8988T (cell line): ENCODE data around the gene RABGGTB.
"Not testable (repeated sequence)": the region's sequence is repeated elsewhere in the genome, so short reads cannot be mapped to it uniquely, and the experiment has no call there.

ENCODE experiments used
- DNase-seq: peaks from one replicate; pipeline ENCODE4 v3.0.0; 2011

RABGGTB gene

DNA sequence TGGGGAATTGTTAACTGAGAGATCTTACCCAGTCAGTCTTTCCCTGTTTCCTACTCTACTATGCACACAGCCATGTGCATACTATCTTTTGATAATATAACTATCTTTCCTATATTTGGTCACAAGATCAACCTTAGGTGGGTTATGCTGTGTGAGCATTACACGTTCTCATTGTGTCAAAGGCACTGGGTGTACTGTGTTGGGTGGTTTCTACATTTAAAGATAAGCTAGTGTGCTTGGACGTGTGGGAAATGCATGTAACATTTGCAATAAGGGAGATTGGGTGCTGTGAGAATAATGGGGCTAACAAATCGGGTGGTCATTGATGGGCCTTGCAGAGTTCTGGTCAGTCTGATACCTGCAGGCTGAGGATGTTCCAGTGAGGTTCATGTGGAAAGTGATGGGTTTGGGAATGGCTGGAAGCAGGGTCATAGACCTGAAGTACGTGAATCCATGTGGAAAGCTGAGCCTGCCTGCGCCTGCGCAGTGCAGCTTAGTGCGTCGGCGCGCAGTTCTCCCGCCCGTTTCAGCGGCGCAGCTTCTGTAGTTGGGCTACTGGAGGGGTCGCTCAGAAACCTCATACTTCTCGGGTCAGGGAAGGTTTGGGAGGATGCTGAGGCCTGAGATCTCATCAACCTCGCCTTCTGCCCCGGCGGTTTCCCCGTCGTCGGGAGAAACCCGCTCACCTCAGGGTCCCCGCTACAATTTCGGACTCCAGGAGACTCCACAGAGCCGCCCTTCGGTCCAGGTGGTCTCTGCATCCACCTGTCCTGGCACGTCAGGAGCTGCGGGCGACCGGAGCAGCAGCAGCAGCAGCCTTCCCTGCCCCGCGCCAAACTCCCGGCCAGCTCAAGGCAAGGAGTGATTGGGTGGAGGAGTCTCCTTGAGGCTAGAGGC, 10.6 kb downstream of the RABGGTB start, which contains the start of gene MSH4:
TSS of gene MSH4 (plus strand) at position 507 of the 897 bp plus-strand sequence. CDS start at position 611, 104 bp downstream.
- DNase-seq: no peak

DNA sequence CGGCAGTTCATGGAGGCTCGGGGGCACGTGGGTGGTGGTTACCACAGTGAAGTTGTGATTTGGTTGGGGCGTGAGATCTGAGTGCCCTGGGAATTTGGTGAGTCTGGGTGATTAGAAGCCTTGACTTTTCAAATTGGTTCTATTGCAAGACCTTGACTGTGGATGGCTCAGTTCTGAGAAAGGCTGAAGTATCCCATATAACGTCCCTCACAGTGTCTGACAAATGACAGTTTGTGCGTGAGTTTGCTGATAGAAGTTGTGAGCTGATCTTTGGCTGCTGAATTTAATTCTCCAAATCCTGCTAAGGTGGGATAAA, 11.2 kb downstream of the RABGGTB start:
- no peak for DNase-seq

DNA sequence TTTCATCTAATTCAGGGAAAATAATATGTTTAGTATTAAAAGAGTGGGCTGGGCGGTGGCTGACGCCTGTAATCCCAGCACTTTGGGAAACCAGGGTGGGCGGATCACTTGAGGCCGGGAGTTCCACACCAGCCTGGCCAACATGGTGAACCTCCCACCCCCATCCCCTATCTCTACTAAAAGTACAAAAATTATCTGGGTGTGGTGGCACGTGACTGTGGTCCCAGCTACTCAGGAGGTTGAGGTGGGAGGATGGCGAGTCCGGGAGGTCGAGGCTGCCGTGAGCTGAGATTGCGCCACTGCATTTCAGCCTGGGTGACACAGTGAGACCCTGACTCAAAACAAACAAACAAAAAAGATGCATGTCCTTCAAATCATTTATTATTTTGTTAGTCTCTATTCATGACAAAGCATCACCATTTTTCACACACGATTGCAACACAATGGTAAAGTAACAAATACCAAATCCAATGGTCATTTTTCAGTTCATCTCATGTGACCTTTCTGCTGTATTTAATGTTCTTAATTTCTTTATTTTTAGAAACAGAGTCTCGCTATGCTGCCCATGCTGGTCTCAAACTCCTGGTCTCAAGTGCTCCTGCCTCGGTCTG, 11.7 kb downstream of the RABGGTB start:
- DNase-seq: no peak

DNA sequence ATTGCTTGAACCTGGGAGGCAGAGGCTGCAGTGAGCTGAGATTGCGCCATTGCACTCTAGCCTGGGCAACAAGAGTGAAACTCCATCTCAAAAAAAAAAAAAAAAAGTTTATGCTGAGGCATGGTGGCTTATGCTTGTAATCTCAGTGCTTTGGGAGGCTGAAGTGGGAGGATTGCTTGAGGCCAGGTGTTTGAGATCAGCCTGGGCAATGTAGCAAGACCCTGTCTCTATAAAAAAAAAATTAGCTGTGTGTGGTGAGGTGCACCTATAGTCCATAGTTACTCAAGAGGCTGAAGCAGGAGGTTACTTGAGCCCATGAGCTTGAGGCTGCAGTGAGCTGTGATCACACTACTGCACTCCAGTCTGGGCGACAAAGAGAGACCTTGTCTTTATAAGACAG, 15.4 kb downstream of the RABGGTB start:
- not testable (repeated sequence) for DNase-seq

DNA sequence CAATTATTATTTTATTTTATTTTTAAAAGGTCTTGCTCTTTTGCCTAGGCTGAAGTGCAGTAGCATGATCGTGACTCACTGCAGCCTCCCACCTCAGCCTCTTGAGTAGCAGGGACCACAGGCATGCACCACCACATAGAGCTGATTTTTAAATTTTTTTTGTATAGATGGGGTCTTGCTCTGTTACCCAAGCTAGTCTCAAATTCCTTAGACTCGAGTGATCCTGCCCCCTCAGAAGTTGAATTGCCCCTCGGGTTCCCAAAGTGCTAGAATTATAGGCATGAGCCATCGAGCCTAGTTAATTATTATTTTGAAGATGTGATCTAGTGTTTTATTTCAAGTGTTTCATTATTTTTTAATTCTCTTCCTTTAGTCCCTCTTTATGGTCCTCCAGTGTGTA, 22.9 kb downstream of the RABGGTB start:
- no peak for DNase-seq

DNA sequence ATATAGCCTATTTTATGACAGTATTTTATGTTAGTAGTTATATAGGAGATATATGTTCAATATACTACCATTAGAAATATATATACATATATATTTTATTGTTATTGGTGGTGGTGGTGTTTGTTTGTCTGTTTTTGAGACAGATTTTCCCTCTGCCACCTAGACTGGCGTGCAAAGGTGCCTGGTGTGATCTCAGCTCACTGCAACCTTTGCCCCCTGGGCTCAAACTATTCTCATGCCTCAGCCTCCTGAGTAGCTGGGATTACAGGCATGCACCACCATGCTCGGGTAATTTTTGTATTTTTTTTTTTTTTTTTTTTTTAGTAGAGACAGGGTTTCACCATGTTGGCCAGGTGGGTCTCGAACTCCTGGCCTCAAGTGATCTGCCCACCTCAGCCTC, 24.1 kb downstream of the RABGGTB start:
- DNase-seq: not testable (repeated sequence)

DNA sequence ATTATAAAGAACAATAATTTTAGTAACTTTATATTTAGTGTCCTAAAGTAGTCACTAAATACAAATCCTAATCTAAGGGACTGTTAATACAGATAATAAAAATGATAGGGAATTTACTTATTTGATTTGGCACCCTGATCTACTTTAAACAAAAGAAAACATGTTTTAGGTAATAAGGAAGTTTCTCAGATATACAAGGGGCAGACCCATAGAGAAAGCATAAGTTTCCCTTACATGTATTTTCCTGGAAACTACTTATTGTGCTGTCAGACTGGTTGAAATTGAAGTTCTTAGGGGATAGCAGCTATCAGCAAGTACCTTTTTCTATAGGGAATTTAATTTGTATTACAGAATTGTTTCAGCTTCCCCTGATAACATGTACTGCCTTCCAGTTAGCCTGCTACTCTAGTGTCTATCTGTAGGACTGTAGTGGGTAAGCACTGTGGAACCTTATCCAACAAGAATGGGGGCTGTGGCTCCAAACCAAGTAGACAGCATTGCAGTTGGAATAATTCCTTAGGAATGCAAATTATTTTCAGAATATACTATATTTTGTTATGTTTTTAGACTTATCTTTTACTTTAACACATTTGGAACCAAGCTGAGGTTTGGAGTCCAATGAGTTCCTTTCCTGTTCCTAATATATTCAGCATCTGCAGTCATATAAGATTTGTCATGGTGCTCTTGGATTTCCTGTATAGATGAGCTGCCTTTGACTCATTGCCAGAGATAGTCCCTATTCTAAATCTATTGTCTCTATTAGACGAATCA, 25.3 kb downstream of the RABGGTB start:
- no peak for DNase-seq

DNA sequence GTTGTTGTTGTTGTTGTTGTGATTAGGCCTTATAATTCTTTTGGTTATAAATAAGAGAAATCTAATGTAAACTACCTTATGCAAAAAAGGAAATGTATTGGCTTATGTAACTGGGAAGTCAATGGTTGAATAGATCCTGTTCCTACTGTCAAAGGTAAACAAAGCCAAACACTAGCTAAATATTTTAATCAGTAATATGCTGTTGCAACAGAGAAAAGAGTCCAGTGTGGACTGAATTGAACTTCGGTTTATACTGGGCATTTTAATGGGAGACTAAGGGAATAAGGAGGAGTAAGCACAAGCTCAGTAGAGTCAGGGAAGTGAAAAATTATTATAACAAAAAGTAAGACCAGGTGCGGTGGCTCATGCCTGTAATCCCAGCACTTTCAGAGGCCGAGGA, 26.0 kb downstream of the RABGGTB start:
- no peak for DNase-seq

DNA sequence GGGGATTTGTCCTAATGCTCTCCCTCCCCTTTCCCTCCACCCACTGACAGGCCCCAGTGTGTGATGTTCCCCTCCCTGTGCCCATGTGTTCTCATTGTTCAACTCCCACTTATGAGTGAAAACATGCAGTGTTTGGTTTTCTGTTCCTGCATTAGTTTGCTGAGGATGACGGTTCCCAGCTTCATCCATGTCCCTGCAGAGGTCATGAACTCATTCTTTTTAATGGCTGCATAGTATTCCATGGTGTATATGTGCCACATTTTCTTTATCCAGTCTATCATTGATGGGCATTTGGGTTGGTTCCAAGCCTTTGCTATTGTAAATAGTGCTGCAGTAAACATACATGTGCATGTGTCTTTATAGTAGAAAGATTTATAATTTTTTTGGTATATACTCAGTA, 37.5 kb downstream of the RABGGTB start:
- DNase-seq: not testable (repeated sequence)

DNA sequence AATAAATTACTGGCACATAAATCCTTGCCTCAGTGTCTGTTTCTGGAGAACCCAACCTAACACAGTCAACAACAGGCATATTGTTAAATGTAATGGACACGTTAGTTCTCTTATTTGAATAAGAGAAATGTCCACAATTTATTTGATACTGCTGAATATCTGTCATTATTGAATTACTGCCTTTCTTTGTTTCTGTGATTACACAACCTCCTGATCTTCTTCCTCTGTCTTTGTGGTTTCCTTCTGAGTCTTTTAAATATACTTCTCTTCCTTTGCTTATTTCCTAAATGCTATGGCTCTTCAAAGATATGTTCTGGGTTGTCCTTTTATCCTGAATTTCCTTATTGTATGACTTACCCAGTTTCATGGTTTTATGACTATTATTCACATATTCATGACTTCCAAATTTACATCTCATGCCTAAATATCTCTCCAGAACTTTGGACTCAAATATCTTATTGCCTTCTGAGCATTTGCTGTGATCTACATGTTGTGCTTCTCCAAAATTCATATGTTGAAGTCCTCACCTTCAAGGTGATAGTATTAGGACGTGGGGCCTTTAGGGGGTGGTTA, 50.6 kb downstream of the RABGGTB start:
- DNase-seq: no peak

DNA sequence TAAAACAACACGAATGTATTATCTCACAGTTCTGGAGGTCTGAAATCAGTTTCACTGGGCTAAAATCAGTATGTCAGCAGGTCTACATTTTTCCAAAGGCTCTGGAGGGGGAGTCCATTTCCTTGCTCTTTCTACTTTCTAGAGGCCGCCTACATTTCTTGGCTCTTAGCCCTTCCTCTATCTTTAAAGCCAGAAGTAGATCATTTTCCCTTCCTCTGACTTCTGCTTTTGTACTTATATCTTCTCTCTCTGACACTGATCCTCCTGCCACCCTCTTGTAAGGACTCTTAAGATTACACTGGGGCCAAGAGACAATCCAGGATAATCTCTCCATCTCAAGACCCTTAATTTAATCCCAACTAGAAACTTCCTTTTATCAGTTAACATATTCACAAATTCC, 52.0 kb downstream of the RABGGTB start:
- DNase-seq: no peak

DNA sequence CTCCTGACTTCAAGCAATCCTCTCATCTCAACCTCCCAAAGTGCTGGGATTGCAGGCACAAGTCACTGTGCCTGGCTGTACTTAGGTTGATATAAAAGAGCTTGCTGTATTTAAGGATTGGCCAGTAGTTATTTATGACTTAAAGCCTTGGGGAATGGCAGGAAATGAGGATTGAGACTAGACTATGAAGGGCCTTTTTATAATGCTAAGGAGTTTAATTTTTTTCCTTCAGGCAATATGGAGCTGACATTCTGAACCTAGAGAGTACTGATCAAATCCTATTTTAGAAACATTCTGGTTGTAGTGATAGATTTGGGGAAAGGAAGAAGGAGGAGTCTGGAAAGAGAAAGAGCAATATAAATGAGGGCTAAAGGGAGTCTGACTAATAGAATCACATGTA, 55.4 kb downstream of the RABGGTB start:
- no peak for DNase-seq
